NOMO-1 (cell line): ENCODE results near the gene GPR68.

ENCODE experiments used
- DNase-seq, 2 experiments: peaks; one replicate each; lab custom pipeline; 2025; ENCODE audit not compliant: unreplicated experiment in 2 of 2; lab: John Stamatoyannopoulos, UW

Gene GPR68

DNA sequence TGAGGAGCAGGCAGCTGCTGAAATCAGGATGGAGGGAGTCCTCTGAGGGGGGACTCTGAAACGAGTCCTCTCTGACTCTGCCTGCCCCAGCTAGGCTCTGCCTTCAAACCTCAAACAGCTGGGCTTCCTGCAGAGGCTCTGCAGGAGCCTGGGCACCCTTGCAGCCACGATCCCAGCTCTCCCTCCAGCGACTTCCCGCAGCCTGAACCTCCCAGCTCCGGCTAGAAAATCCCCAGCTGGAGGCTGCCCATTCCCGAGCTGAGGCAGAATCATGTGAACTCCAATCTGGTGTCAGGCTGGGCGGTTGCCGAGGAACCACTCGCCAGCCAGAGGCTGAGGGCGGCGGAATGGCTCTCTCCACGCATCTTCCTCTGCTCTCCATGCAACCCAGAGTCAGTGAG lies at the start of gene GPR68:
Gene GPR68 (minus strand): TSS at position 204 of the 401 bp plus-strand sequence. CDS start 9,654 bp downstream, outside the sequence.
- no peak for DNase-seq

DNA sequence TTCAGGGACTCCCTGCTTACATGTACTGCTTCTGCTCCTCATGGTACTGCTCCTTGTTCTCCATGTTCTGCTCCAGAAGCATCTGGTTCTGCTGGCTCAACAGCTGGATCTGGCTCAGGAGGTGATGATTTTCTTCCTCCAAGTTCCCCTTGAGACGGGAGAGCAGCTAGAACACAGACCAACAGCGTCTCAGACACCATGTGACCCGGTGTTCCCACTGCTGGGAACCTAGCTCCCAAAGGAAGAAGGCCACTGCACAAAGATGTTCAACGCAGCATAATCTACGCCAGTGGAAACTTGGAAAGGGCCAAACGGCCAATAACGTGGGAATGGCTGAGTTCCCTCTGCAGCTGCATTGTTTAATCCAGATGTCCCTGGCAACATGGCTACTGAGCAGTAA lies 49.6 kb upstream of the GPR68 start:
- no peak for DNase-seq

- DNase-seq: no peak
Observed at GRCh38 chr14:91293281-91293680, 48.8 kb upstream of the GPR68 start.

- DNase-seq: no peak
Observed at GRCh38 chr14:91292491-91292890, 48.0 kb upstream of the GPR68 start.

GRCh38 chr14:91291786-91292405 lies 47.4 kb upstream of the GPR68 start:
- no peak for DNase-seq

DNA sequence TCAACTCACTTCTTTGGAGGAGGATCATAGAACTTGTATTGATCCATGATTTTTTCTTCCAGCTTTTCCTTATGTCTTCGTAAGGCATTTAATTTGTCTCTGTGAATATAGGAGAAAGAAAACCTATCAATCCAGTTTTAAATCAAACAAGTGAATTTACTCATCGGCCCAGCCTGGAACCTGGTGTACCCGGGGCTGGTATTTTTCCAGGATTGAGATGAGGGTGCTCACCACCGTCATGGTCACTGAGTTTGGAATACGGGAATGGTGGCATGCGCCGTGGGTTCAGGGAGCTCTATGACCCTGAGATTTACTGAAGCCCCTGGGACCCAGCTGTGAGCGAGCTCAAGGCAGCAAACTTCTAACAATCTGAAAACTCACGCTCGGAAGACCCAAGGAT lies 46.5 kb upstream of the GPR68 start:
- no peak for DNase-seq

DNA sequence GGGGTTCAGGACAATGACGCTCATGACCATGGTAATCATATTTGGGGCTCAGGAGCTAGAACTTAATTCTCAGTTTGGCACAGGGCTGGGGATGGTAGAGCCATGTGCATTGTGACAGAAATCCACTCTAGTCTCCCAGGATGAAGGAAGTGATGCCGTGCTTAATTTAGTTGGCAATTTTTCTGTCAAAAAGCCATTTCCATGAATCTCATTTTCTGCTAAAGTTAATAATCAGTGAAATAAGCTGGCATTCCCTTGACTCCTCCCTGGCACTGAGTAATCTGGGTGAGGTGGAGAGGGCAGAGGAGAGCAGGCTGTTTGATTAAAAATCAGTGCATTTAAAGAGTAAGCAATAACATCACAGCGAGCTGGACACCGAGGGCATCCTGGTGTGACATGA lies 45.0 kb upstream of the GPR68 start:
- no peak for DNase-seq

DNA sequence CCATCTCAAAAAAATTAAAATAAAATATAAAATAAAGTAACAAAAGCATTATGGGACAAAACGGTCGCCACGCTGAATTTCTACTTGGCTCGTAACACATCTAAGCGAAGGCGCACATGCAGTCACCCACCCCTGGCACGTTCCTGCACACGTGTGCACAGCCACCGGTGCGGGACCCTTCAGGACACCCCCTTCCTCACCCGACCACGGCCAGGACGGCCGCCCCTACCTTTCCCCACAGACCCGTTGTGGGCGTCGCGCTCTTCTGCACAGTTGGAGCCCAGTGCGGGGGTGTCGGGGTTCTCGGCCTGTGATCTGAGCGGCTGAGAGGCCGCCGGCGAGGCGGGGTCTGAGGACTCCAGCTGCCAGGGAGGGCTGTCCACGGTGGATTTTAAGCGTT lies 44.4 kb upstream of the GPR68 start:
- no peak for DNase-seq

DNA sequence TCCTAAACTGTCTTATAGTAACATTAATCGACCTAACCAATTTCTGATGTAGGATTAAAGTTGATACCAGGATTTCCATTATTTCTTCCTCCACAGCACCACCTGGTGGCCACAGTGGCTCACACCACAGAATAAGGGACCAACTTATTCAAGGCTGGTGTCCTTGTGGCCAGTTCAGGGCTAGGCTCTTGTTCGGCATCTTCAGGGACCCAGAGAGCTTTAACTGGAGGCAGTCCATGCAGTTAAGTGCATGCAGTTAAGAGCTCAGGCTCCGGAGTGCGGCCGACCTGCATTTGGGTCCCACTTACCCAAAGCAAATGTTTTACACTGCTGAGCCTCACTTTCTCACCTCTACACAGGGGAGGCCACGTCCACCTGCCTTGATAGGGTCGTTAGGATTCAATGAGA lies 42.0 kb upstream of the GPR68 start:
- peak; percentile 12 to 50 for DNase-seq

DNA sequence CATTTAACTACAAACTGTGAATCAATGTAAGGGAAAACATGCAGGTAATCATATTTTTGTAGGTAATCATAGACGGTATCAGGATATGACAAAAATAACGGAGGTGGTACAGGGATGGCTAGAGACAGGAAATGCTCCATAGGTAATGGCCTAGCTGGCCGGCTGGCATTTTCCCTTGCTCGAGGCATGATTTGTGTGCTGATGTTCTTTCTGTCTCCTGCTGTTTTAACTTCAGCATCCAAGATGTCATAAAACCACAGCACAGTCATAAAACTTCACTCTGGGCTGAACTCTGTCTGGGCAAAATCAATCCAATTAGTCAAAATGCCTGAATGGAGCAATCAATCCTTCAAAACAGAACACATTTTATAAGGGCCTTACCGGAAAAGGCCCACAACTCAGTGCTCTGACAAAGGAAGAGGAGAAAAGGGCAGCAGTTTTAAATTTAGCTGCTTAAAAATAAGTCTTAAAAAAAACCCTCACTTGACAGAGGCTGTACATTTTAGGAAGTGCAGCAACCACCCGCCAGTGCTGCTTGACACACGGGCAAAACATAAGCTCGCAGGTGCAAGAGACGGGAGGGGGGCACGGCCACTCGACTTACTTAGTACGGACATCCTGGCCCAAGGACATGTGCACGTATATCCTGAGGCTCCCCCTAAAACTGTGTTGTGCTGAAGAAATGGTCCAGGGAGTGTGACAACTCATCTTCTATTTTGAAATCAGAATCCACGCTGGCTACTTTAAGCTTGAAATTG lies 40.5 kb upstream of the GPR68 start:
- no peak for DNase-seq

GRCh38 chr14:91284146-91284790 lies 39.8 kb upstream of the GPR68 start:
- DNase-seq: no peak

DNA sequence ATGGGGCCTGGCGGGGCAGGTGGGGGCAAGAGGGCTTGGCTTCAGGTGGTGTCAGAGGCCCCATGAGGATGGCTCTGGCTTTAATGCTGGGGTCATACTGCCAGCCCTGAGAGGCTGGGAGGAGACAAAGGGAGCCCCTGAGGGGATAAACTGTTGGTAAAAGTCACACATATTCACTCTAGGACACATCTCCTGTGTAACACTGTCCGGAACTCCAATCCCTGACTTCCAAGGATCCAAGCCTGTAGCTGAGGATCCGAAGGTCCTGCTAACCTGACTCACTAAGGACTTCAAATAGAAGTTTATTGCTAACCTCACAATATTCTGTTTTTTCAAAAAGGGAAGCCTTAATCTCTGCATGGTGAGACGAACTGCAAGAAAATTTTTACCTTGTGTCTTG lies 39.2 kb upstream of the GPR68 start:
- no peak for DNase-seq

- no peak for DNase-seq
Observed at GRCh38 chr14:91282954-91283645, 38.6 kb upstream of the GPR68 start.

DNA sequence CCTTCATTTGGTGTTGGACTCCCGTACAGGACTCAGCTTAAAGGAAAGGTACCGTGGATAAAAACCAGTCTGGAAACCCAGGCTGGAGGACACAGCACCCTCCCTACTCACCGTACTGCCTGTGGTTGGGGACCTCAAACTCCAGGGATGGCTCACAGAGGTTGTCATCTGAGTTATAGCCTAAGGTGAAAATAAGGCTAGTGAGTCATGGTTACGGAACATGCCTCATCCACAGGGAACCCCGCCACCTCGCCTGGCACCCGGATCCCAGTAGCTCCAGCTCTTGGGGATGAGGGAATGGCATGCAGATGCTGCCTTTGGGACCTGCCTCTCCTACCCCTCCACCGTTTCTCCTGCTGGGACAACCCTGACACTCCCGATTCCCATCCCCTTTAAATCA lies 36.8 kb upstream of the GPR68 start:
- no peak for DNase-seq

- DNase-seq: no peak
Observed at GRCh38 chr14:91280129-91280528, 35.6 kb upstream of the GPR68 start.

GRCh38 chr14:91279354-91279753 lies 34.9 kb upstream of the GPR68 start:
- DNase-seq: no peak

DNA sequence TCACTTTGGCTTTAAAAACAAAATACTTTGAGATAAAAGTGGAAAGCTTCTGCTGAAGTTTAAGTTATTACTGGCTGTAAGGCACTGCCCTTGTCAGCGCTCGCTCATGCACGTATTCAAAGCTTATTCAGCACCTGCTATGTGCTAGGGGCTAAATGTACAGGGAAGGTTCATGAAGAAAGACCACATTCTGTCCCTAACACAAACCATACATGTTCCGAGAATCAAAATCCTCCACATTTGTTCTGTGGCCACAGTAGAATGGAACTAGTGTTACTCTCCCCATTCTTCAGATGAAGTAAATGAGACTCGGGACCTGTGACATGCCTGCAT lies 33.8 kb upstream of the GPR68 start:
- no peak for DNase-seq

- DNase-seq: no peak
Observed at GRCh38 chr14:91277546-91278382, 33.3 kb upstream of the GPR68 start.

DNA sequence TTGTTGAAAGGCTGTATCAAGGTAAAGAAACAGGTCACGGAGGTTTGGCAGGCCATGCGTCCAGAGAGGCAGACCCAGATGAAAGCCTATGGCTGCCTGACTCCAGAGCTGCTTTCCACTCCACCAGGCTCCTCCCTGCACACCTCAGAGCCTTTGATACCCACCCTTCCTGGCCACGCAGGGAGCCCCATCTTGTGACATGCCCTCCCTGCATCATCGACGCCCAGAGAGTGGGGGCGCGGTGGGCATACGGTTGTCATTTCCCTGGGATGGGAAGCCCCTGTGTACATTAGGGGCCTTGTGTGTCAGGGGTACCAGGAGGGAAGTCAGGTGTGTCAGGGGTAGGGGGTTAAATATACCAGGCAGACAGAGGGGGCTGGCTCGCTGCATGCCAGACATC lies 30.3 kb upstream of the GPR68 start:
- DNase-seq: no peak

GRCh38 chr14:91273885-91274273 lies 29.4 kb upstream of the GPR68 start:
- no peak for DNase-seq
